ENCODE measurements around the gene SCNN1G. TPM values are rescaled to one million over a fixed set of nuclear protein-coding genes. Genes with fewer than 3 reads are reported as not detected.

Gene SCNN1G
- polyA plus RNA-seq, 1 experiment, result not detected

DNA sequence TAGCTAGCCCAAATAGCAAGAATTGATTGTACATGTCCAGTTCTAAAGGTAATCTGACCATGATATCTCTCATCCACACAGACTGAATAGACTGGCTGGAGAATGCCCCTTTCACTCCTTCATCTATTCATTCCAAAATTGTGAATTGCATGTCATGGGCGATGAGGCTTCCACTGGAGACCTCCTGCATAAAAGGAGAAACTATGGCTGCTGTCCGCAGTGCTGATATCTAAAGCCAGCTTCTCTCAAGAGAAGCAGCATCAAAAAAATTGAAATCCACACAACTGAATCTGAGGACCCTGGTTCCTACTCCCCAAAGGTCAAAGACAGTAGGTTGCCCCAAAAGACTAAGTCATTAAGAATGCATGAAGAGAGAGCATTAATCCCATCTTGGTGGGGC lies 7.9 kb upstream of the SCNN1G start:
- no peaks in the 10 kb centered on the region for H3K27me3 ChIP-seq (ENCODE audit: control insufficient read depth, insufficient read depth, low read length)
- ChIA-PET CTCF (interaction anchor here (15.0 kb wide), 1 partner anchor 261 kb away, joined by 292 read pairs; no protein-coding TSS in a partner anchor), POLR2A (no interaction called here)
- no peaks in the 10 kb centered on the region for H3K36me3 ChIP-seq (ENCODE audit: control insufficient read depth, insufficient read depth, low read length)
- no peak overlapping the region for H3K4me3 ChIP-seq (ENCODE audit: low read depth, low read length)
- no peak for DNase-seq (ENCODE audit: low read depth)
- TF ChIP-seq, protein P1, sequence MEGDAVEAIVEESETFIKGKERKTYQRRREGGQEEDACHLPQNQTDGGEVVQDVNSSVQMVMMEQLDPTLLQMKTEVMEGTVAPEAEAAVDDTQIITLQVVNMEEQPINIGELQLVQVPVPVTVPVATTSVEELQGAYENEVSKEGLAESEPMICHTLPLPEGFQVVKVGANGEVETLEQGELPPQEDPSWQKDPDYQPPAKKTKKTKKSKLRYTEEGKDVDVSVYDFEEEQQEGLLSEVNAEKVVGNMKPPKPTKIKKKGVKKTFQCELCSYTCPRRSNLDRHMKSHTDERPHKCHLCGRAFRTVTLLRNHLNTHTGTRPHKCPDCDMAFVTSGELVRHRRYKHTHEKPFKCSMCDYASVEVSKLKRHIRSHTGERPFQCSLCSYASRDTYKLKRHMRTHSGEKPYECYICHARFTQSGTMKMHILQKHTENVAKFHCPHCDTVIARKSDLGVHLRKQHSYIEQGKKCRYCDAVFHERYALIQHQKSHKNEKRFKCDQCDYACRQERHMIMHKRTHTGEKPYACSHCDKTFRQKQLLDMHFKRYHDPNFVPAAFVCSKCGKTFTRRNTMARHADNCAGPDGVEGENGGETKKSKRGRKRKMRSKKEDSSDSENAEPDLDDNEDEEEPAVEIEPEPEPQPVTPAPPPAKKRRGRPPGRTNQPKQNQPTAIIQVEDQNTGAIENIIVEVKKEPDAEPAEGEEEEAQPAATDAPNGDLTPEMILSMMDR (IDR thresholded peaks at IDR 0.05; ENCODE audit: insufficient read depth, low read depth, low read length), result no peak

DNA sequence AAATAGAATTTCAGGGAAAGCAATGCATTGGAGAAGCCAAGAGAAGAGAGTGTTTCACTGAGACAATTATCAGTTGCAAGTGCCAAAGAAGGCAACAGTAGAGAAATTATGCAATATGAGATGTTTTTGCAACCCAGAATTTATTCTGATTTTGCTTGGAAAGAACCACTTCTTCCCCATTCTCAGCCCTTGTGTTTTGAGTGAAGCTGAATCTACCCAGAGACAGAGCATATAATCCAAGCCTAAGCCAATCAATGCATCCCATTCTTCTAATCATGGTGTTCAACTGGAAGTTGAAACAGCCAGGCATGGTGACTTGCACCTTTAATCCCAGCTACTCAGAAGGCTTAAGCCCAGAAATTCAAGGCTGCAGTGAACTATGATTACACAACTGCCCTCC lies 6.9 kb upstream of the SCNN1G start:
- H3K27me3 ChIP-seq (ENCODE audit: control insufficient read depth, insufficient read depth, low read length), result no peaks in the 10 kb centered on the region
- no peak overlapping the region for H3K4me3 ChIP-seq (ENCODE audit: low read depth, low read length)
- DNase-seq (ENCODE audit: low read depth), result no peak
- CTCF ChIA-PET, result interaction anchor here (0.7 to 15.0 kb wide), 2 partner anchors 8 to 260 kb away, joined by 3 to 292 read pairs; no protein-coding TSS in a partner anchor
- H3K36me3 ChIP-seq (ENCODE audit: control insufficient read depth, insufficient read depth, low read length), result no peaks in the 10 kb centered on the region
- TF ChIP-seq, protein P1 (IDR thresholded peaks at IDR 0.05; ENCODE audit: insufficient read depth, low read depth, low read length), result no peak
- POLR2A ChIA-PET, result no interaction called here

DNA sequence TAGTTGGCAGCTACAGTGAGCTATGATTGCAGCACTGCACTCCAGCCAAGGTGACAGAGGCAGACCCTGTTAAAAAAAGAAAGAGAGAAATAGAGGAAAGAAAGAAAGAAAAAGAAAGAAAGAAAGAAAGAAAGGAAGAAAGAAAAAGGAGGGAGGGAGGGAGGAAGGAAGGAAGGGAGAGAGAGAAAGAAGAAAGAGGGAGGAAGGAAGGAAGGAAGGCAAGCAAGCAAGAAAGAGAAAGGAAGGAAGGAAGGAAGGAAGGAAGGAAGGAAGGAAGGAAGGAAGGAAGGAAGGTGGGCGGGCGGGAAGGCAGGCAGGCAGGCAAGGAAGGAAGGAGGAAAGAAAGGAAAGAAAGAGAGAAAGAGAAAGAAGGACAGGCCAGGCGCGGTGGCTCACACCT lies 1.0 kb upstream of the SCNN1G start:
- H3K27me3 ChIP-seq (ENCODE audit: control insufficient read depth, insufficient read depth, low read length), result peaks cover 21% of the 10 kb centered on the region
- DNase-seq (ENCODE audit: low read depth), result no peak
- ChIA-PET POLR2A (no interaction called here), CTCF (interaction anchor here (0.6 to 15.0 kb wide), 12 partner anchors 10 to 481 kb away, joined by 3 to 292 read pairs (median 4); no protein-coding TSS in a partner anchor)
- no peaks in the 10 kb centered on the region for H3K36me3 ChIP-seq (ENCODE audit: control insufficient read depth, insufficient read depth, low read length)
- TF ChIP-seq, protein P1 (IDR thresholded peaks at IDR 0.05; ENCODE audit: insufficient read depth, low read depth, low read length), result no peak
- no peak overlapping the region for H3K4me3 ChIP-seq (ENCODE audit: low read depth, low read length)

DNA sequence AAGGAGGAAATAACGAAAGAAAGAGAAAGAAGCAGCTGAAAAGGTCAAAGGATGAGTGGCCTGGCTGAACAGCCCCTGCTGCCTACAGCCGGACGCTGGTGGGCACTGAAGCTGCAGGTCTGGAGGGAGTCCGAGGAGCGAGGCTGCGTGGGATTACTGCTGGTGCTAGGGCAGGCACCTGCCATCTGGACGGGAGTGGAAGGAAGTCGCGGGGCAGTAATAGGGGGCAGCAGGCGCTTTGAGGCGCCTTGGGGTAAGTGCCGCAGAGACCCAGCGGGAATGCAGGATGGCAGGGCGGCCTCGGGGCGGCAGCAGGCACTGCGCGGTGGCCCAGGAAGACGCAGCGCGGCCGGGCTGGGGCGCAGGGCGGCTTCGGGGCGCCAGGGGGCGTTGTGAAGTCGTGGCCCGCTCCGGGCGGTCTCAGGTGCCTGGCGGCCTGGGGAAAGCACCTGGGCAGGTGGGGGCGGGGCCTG lies 303 bp upstream of the SCNN1G start:
- ChIA-PET CTCF (interaction anchor here (0.7 to 15.0 kb wide), 9 partner anchors 10 to 253 kb away, joined by 3 to 292 read pairs (median 4); no protein-coding TSS in a partner anchor), POLR2A (no interaction called here)
- DNase-seq (ENCODE audit: low read depth), result no peak
- Histone ChIP-seq H3K27me3 (ENCODE audit: control insufficient read depth, insufficient read depth, low read length) (peaks cover 21% of the 10 kb centered on the region), H3K4me3 (ENCODE audit: low read depth, low read length) (peak overlapping the region; percentile 17; the same call in 1 of the 2 replicates), H3K36me3 (ENCODE audit: control insufficient read depth, insufficient read depth, low read length) (no peaks in the 10 kb centered on the region)
- TF ChIP-seq, protein P1 (IDR thresholded peaks at IDR 0.05; ENCODE audit: insufficient read depth, low read depth, low read length), result peak; percentile 65

DNA sequence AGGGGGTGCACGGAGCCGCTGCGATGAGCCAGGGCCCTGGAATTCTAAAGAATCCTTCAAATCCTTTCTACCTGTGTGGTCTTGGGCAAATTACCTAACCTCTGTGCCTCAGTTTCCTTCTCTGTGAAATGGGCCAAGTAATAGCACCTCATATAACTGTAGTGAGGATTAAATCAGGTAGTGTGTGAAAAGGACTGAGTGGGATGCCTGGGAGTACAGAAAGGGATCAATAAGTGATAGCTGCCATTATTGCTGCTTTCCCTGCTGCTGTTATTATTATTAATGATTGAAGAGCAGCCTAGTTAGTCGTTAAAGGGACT lies 958 bp downstream of the SCNN1G start:
- Histone ChIP-seq H3K4me3 (ENCODE audit: low read depth, low read length) (no peak overlapping the region), H3K36me3 (ENCODE audit: control insufficient read depth, insufficient read depth, low read length) (no peaks in the 10 kb centered on the region), H3K27me3 (ENCODE audit: control insufficient read depth, insufficient read depth, low read length) (peaks cover 21% of the 10 kb centered on the region)
- ChIA-PET CTCF (interaction anchor here (0.9 to 15.0 kb wide), 10 partner anchors 8 to 267 kb away, joined by 3 to 292 read pairs (median 4); no protein-coding TSS in a partner anchor), POLR2A (no interaction called here)
- TF ChIP-seq, protein P1 (IDR thresholded peaks at IDR 0.05; ENCODE audit: insufficient read depth, low read depth, low read length), result no peak
- DNase-seq (ENCODE audit: low read depth), result no peak
